Heart right ventricle (tissue), 16 donors: ENCODE data around the gene MTCL1. TPM values are rescaled to one million over a fixed set of nuclear protein-coding genes. Genes with fewer than 3 reads are reported as not detected.

ENCODE experiments used
- ATAC-seq, 8 donors: fragments of 200-7000 bp; cut with Tn5 transposase; one replicate each; pipeline ENCODE4 v1.9.1; 2020; ENCODE audit warnings: mild to moderate bottlenecking in 8 of 8, moderate library complexity in 8 of 8, moderate number of reproducible peaks in 1 of 8
- DNase-seq, 2 donors: peaks; one replicate each; pipeline ENCODE4 v3.0.0-alpha.2; 2020
- H3K27ac ChIP-seq, 10 donors: fragments of 200-600 bp; sonication (generic) in 2 of 10; one replicate each; pipeline versions ENCODE4 v1.5.0 to v1.8.0; 2020 to 2022; ENCODE audit warnings: mild to moderate bottlenecking in 3 of 10
- H3K27me3 ChIP-seq, 7 donors: fragments of 200-600 bp; one replicate each; pipeline ENCODE4 v1.8.0; 2021 to 2022; ENCODE audit warnings: mild to moderate bottlenecking in 2 of 7
- H3K36me3 ChIP-seq, 9 donors: fragments of 200-600 bp; sonication (generic) in 1 of 9; one replicate each; pipeline versions ENCODE4 v1.5.0 to v1.8.0; 2020 to 2022; ENCODE audit warnings: mild to moderate bottlenecking in 2 of 9
- H3K4me1 ChIP-seq, 9 donors: fragments of 200-600 bp; sonication (generic) in 1 of 9; one replicate each; pipeline versions ENCODE4 v1.5.0 to v1.8.0; 2020 to 2022; ENCODE audit warnings: mild to moderate bottlenecking in 4 of 9
- H3K4me3 ChIP-seq, 10 donors: fragments of 200-600 bp; sonication (generic) in 2 of 10; one replicate each; pipeline versions ENCODE4 v1.5.0 to v1.8.0; 2020 to 2022; ENCODE audit warnings: mild to moderate bottlenecking in 7 of 10, moderate library complexity in 2 of 10
- H3K9me3 ChIP-seq, 11 donors: fragments of 200-600 bp in 10 of 11; sonication (generic) in 2 of 11; one replicate each; pipeline versions ENCODE4 v1.5.0 to v1.8.0; 2013 to 2022; ENCODE audit warnings: mild to moderate bottlenecking in 2 of 11, control low read depth in 1 of 11, moderate library complexity in 1 of 11
- CTCF ChIP-seq, 9 donors: fragments of 200-600 bp; sonication (generic) in 2 of 9; IDR thresholded peaks; one replicate each; pipeline versions ENCODE4 v1.5.0 to v1.8.0; 2021 to 2022; ENCODE audit warnings: antibody characterized with exemption in 9 of 9, mild to moderate bottlenecking in 5 of 9, moderate library complexity in 1 of 9
- WGBS, 2 donors: extraction: QIAGEN DNeasy Blood & Tissue Kit; methylation state at CpG; one replicate each; pipeline ENCODE4 v1.1.7; 2013; ENCODE audit warnings: inconsistent platforms in 1 of 2; 5-methylcytosine and 5-hydroxymethylcytosine counted together
- intact Hi-C, 10 donors: fragments of 100-400 bp; cut with DNase I; formaldehyde crosslinking; loops; one replicate each; pipeline versions ENCODE4 v1.11.1 to v1.14.2; 2022
- polyA plus RNA-seq, 2 donors: library from polyadenylated mRNA; stranded (reverse); fragments of 200-250 nt; gene quantifications; one replicate each; pipeline ENCODE4 v1.2.3, GENCODE V29; 2013
- total RNA-seq, 10 donors: library from RNA; stranded (reverse); fragmentation: NEBNext Ultra II Directional in 3 of 10; extraction: Animal tissue kit (Norgen Biotek cat#: 25700) in 3 of 10; gene quantifications; one replicate each; pipeline versions ENCODE4 v1.2.1 to v1.2.4, GENCODE V29; 2021 to 2023
- donor health status: Arrhythmogenic right ventricular cardiomyopathy.
- donor health status: ischemic (EF 13 %, LVEDD 7.1; RV severe dilation, severe dysfunction).
- donor health status: healthy with polysubstance abuse.
- donor health status: DM: no; HTN: yes; CAD: no.
- donor health status: DM: no; HTN: no; CAD: no.
- donor health status: ischemic (EF 25% LVEDD 6.9; RV normal size, moderate dysfunction).
- donor health status: ischemic (EF 25% LVEDD 5.7; RV mildly dilated, moderate dysfunction).
- donor health status: healthy.
- donor health status: DM: yes; HTN: yes; CAD: no.
- donor health status: Ischemic cardiomyopathy.
- donor health status: ischemic (EF 35%, LVEDD 5.7; RV mildly dilated, moderate dysfunction).
- donor health status: nonischemic (EF 11% LVEDD 7.7; RV severe dilation, severe dysfunction).
- donor health status: DM: yes; HTN: yes; CAD: no.
- donor health status: PGD.
- donor health status: ischemic (EF 29% LVEDD 5.4; RV normal size, mild dysfunction).
- donor health status: nonischemic (EF 23%, LVEDD 6.1; RV moderate dilation, normal function).

Gene MTCL1
- total and polyA plus RNA-seq, 12 donors, result 1.9 to 17.2 (median 8.8) TPM

GRCh38 chr18:8701546-8702118 is 3.7 kb upstream of the MTCL1 start:
- Histone ChIP-seq H3K27ac (no peak overlapping the region), H3K4me1 (peaks cover 3 to 22% (median 15%) of the 10 kb centered on the region in 9 donors), H3K36me3 (no peaks in the 10 kb centered on the region), H3K27me3 (peaks cover 0 to 52% (median 0%) of the 10 kb centered on the region in 7 donors), H3K4me3 (no peak overlapping the region), H3K9me3 (no peaks in the 10 kb centered on the region)
- intact Hi-C loops, result loop anchor here in 1 of 10 donors (5.0 kb wide), 1 partner anchor 286 kb away; no protein-coding TSS in a partner anchor
- WGBS, 2 donors, result 60 to 66% methylated on average over 9 of the region's 9 CpGs
- ATAC-seq, result no peak
- DNase-seq, result no peak
- no peak for TF ChIP-seq CTCF (IDR thresholded peaks at IDR 0.05)

- TF ChIP-seq CTCF (IDR thresholded peaks at IDR 0.05), result no peak
- H3K27me3 ChIP-seq, result peaks cover 0 to 62% (median 0%) of the 10 kb centered on the region in 7 donors
- intact Hi-C loops, result loop anchor here in 1 of 10 donors (5.0 kb wide), 1 partner anchor 285 kb away; no protein-coding TSS in a partner anchor
Observed at GRCh38 chr18:8702668-8703067, 2.7 kb upstream of the MTCL1 start.

GRCh38 chr18:8703092-8703709 is 2.2 kb upstream of the MTCL1 start:
- DNase-seq, result no peak
- peak overlapping the region in 1 of 10 donors; percentile 95 for H3K27ac ChIP-seq
- peaks cover 8 to 31% (median 21%) of the 10 kb centered on the region in 9 donors for H3K4me1 ChIP-seq
- no peak for TF ChIP-seq CTCF (IDR thresholded peaks at IDR 0.05)
- WGBS, 2 donors, result 35 to 46% methylated on average over 25 of the region's 25 CpGs
- intact Hi-C loops, result loop anchor here in 1 of 10 donors (5.0 kb wide), 1 partner anchor 284 kb away; no protein-coding TSS in a partner anchor
- H3K36me3 ChIP-seq, result no peaks in the 10 kb centered on the region
- H3K4me3 ChIP-seq, result no peak overlapping the region
- H3K27me3 ChIP-seq, result peaks cover 0 to 68% (median 0%) of the 10 kb centered on the region in 7 donors
- no peaks in the 10 kb centered on the region for H3K9me3 ChIP-seq
- no peak for ATAC-seq

More at GRCh38 chr18:8702668-8703067, 2.7 kb upstream of the MTCL1 start:
- H3K4me3 ChIP-seq, result no peak overlapping the region
- H3K4me1 ChIP-seq, result peaks cover 8 to 31% (median 21%) of the 10 kb centered on the region in 9 donors
- DNase-seq (no peak), ATAC-seq (no peak)
- no peaks in the 10 kb centered on the region for H3K9me3 ChIP-seq
- H3K36me3 ChIP-seq, result no peaks in the 10 kb centered on the region
- H3K27ac ChIP-seq, result no peak overlapping the region

GRCh38 chr18:8703781-8704301 is 1.5 kb upstream of the MTCL1 start:
- Histone ChIP-seq H3K27me3 (peaks cover 0 to 70% (median 0%) of the 10 kb centered on the region in 7 donors), H3K27ac (peak overlapping the region in 9 of 10 donors; percentile 82 to 98 (median 93)), H3K9me3 (no peaks in the 10 kb centered on the region), H3K36me3 (no peaks in the 10 kb centered on the region), H3K4me1 (peaks cover 8 to 31% (median 21%) of the 10 kb centered on the region in 9 donors), H3K4me3 (peak overlapping the region in 8 of 10 donors; percentile 53 to 85 (median 72))
- intact Hi-C loops, result loop anchor here in 1 of 10 donors (5.0 kb wide), 1 partner anchor 283 kb away; no protein-coding TSS in a partner anchor
- no peak for DNase-seq
- WGBS, 2 donors, result 56 to 59% methylated on average over 16 of the region's 16 CpGs
- ATAC-seq, result peak in 3 of 8 donors; percentile 0 to 5 (median 2)
- no peak for TF ChIP-seq CTCF (IDR thresholded peaks at IDR 0.05)
